Measurements from ENCODE around the gene C5orf47.
A peak's percentile ranks its signal among the peaks of the same experiment; 100 is the strongest.

The C5orf47 gene

DNA sequence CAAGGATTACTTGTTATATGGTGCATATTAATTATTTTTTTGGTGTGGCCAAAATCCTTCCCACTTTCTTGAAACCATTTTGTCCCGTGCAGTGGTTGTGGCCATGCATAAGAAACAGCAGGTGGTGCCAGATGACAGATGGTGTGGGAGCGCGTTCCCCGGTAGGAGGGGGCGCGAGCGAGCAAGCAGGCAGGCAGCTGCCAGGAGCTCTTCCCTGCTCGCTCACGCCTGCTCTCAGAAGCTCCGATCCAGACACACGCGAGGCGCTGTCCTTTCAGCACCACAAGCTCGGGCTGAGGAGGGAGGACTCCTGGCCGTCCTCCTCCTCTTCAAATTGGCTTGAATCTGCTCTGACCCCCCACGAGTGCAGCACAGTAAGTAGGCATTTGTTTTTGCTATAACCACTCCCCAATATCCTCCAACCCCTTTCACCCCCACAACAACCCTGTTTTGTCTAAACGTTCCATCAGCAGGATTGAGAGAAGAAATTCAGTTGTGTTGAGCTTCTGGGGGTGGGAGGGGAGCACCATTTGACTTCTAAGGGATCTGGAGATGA lies 56.6 kb downstream of the C5orf47 start, which contains the start of gene NSG2:
TSS of gene NSG2 (plus strand) at position 237 of the 556 bp plus-strand sequence. CDS start 1,050 bp downstream, outside the sequence.
- DNase-seq, result peak; percentile 39 to 47

DNA sequence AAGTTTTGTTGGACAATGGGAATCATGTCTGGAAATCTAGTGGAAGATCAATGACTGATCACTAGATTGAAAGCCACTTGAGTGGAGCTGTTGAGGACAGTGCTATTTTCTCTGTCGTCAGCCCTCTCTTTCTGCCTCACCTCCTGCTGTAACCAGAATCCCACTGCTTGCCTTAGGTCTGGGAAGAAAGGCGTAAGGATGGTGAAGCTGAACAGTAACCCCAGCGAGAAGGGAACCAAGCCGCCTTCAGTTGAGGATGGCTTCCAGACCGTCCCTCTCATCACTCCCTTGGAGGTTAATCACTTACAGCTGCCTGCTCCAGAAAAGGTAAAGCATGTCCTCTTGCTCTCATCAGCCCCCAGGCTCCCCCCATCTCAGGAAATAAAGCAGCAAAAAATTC lies 57.6 kb downstream of the C5orf47 start:
- DNase-seq, result no peak

DNA sequence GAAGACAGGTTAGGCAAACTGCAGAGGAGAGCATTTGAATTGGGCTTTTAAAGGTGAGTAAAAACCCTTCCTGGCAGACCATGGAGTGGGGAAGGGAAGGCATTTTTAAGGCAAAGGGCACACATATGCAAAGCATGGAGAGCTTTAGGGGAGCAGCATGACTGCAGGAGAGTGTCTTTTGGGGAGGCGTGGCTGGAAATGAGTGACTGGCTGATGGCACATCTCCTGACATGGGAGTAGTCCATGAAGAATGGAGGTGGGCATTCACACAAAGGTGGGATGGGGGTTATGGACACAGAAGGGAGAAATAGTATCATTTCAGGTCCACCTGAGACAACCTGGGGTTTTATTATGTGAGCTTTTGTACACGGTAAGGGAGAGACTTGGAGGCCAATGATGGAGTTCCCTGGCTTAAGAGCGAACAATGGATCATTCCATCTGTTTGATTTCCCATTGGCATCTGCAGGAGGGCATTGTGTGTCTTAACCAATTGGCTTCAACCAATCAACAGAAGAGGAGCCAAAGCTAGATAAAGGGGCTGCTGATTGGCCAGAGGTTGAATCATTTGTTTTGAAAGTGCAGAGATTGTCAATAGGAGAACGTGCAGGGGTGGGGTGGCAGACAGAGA lies 58.6 kb downstream of the C5orf47 start:
- no peak for DNase-seq

DNA sequence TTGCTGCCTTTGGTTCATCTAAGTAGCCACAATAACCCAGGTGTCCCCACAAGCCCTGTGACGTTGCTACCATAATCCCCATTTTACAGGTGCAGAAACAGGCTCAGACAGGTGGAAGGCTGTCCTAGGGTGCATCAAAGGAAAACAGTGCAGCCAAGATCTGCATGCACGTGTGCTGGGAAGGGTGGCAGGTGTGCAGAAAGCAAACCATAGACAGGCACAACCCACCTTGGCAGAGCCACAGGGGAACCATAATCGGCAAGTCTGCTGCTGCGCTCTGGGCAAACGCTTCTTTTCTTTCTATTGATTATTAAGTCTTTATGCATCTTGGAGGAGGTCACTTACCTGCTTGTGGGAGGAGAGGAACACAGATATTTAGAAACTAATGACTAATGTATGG lies 63.7 kb downstream of the C5orf47 start:
- DNase-seq, result no peak

DNA sequence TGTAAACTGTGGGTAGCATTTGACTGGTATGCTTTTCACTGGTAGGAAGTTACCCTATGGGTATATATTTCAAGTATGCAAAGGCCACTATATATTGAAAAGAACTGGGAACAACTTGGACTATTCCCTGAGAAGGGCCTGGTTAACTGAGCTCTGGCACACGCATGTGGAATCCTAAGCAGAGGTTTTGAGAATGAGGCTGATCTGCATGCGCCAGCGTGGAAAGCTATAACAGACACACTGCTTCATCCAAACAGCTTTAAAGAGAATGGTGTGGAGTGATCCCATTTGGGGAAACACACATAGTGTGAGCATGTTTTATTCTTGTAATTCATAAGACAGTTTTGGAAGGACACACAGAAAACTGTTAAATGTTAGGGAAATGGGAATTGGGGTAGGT lies 64.9 kb downstream of the C5orf47 start:
- DNase-seq, result no peak

Measured in activated T-cell treated with anti-CD3 and anti-CD28 coated beads, Interleukin-2, amount 50 U/mL, for 48 hours (primary cell).